ENCODE measurements around the gene TNNT2. TPM values are rescaled to one million over a fixed set of nuclear protein-coding genes. Genes with fewer than 3 reads are reported as not detected.

Gene TNNT2
- total and polyA plus RNA-seq, 2 of the 13 experiments (the other 11 are each of a cell fraction or from before 2014, with no cell fraction given): 0.20 to 0.63 TPM

GRCh38 chr1:201396861-201397464, 19.5 kb upstream of the TNNT2 start (continued):
- TF ChIP-seq KDM5A (IDR thresholded peaks at IDR 0.05; ENCODE audit: borderline replicate concordance, low read length): no peak
- TF ChIP-seq RBFOX2 (IDR thresholded peaks at IDR 0.05; ENCODE audit: low read depth, low read length): peak; percentile 48; the same call in 1 of the 2 replicates
- TF ChIP-seq ZNF570 (CRISPR knock-in tag; IDR thresholded peaks at IDR 0.05; ENCODE audit: borderline replicate concordance): no peak
- no peak for TF ChIP-seq NR2F2 (IDR thresholded peaks at IDR 0.05; ENCODE audit: borderline replicate concordance, low read depth)
- no peak for TF ChIP-seq FOXA1 (IDR thresholded peaks at IDR 0.05)
- TF ChIP-seq FOXA1 (CRISPR knock-in tag; IDR thresholded peaks at IDR 0.05): peak; percentile 80
- TF ChIP-seq KDM1A (CRISPR knock-in tag; IDR thresholded peaks at IDR 0.05): no peak
- 0 out of 2 replicates have a peak, but pooled peaks have one; percentile 28 for TF ChIP-seq ZNF839 (CRISPR knock-in tag; IDR thresholded peaks at IDR 0.05; ENCODE audit: borderline replicate concordance)
- TF ChIP-seq MTA3 (CRISPR knock-in tag; IDR thresholded peaks at IDR 0.05): no peak
- 0 out of 2 replicates have a peak, but pooled peaks have one; percentile 32 for TF ChIP-seq ISL2 (CRISPR knock-in tag; IDR thresholded peaks at IDR 0.05)
- TF ChIP-seq ZSCAN29 (CRISPR knock-in tag; conservative IDR thresholded peaks at IDR 0.05): 0 out of 2 replicates have a peak, but pooled peaks have one; percentile 38
- no peak for TF ChIP-seq ZFAT (CRISPR knock-in tag; conservative IDR thresholded peaks at IDR 0.05)
- TF ChIP-seq ZMYM4 (CRISPR knock-in tag; IDR thresholded peaks at IDR 0.05): peak; percentile 65
- TF ChIP-seq NONO (IDR thresholded peaks at IDR 0.05): no peak
- no peak for TF ChIP-seq NONO (CRISPR knock-in tag; conservative IDR thresholded peaks at IDR 0.05)
- no peak; the same call in 1 of the 2 replicates for TF ChIP-seq ZBTB26 (CRISPR knock-in tag; IDR thresholded peaks at IDR 0.05; ENCODE audit: borderline replicate concordance)
- TF ChIP-seq ZFY (CRISPR knock-in tag; IDR thresholded peaks at IDR 0.05): peak; percentile 90
- TF ChIP-seq ZNF180 (CRISPR knock-in tag; IDR thresholded peaks at IDR 0.05; ENCODE audit: borderline replicate concordance, low read depth): no peak
- peak; percentile 71; the same call in 1 of the 2 replicates for TF ChIP-seq SMAD3 (CRISPR knock-in tag; IDR thresholded peaks at IDR 0.05)
- no peak for TF ChIP-seq NFE2L2 (IDR thresholded peaks at IDR 0.05; ENCODE audit: low read length)
- peak; percentile 46; the same call in 1 of the 2 replicates for TF ChIP-seq RCOR2 (CRISPR knock-in tag; IDR thresholded peaks at IDR 0.05)
- TF ChIP-seq ZNF891 (CRISPR knock-in tag; IDR thresholded peaks at IDR 0.05): peak; percentile 89; the same call in 1 of the 2 replicates
- no peak for TF ChIP-seq FLYWCH1 (CRISPR knock-in tag; IDR thresholded peaks at IDR 0.05)
- no peak for TF ChIP-seq PTBP1 (IDR thresholded peaks at IDR 0.05; ENCODE audit: low read depth, low read length, poor library complexity, severe bottlenecking)
- TF ChIP-seq TBX2 (CRISPR knock-in tag; IDR thresholded peaks at IDR 0.05; ENCODE audit: borderline replicate concordance): peak; percentile 76; the same call in 1 of the 2 replicates
- TF ChIP-seq ZNF513 (CRISPR knock-in tag; conservative IDR thresholded peaks at IDR 0.05): no peak
- TF ChIP-seq TAF1 (CRISPR knock-in tag; IDR thresholded peaks at IDR 0.05): peak; percentile 72; the same call in 1 of the 2 replicates
- no peak for TF ChIP-seq ATF7 (IDR thresholded peaks at IDR 0.05)
- no peak for TF ChIP-seq ATF7 (CRISPR knock-in tag; IDR thresholded peaks at IDR 0.05)
- 0 out of 2 replicates have a peak, but pooled peaks have one; percentile 16 for TF ChIP-seq ZBTB42 (CRISPR knock-in tag; IDR thresholded peaks at IDR 0.05)
- peak; percentile 77 for TF ChIP-seq ZNF296 (CRISPR knock-in tag; conservative IDR thresholded peaks at IDR 0.05)
